HG03457 (cell line): ENCODE data around the gene IFT27.

Source experiments
- ATAC-seq: cut with Tn5 transposase; IDR thresholded peaks from one replicate; pipeline ENCODE4 v1.9.1; 2021; ENCODE audit warnings: moderate number of reproducible peaks; ENCODE audit not compliant: unreplicated experiment

IFT27 gene

DNA sequence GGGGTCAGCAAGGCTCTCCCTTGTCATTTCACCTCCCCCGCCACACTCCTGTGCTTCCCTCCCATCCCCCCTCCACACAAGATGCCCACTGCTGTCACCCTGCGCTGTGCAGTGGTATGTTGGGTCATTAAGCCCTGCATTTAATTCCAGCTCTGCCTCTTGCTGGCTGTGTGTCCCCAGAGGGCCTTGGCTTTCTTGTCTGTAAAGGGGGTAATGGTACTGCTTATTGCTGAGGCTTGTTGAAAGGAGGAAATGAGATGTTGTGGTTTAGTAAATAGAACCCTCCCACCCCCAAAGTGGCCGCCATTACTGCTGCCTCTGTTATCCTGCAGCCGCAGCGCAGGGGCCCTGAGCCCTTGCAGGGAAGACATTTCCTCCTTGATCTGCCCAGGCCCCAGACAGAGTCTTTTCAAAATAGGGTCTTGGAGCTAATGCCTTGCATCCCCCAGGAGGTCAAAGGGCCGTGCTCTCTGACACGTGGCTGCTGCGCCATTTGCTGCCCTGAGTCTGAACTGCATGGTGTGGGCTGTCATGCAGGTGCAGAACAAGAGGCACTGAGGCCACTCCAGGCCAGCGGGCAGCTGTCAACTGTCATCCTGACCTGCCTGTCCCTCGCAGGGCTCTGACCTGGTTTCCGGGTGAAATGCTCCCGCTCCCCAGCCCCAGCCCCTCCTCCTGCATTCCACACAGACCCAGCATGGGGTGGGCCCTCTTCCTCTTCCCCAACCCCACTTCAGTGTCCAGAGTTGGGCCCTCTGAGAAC, 22.2 kb upstream of the IFT27 start:
- no peak for ATAC-seq

DNA sequence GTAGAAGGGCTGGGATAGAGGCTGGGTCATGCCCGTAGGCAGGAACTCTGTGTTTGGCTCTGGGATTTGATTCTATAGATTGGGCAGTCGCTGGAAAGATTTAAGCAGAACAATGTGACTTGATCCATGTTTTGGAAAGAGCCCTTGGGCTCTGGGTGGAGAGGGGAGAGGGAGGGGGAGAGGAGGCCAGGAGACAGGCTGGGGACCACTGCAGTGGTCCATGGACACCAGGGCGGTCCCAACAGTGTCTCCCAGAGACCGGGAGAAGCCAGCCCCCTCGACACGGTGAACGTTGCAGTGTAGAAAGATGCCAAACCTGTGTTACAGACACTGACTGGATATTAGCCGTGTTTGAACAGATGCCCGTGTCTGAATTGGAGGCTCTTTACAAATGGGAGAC, 21.5 kb upstream of the IFT27 start:
- ATAC-seq: no peak

DNA sequence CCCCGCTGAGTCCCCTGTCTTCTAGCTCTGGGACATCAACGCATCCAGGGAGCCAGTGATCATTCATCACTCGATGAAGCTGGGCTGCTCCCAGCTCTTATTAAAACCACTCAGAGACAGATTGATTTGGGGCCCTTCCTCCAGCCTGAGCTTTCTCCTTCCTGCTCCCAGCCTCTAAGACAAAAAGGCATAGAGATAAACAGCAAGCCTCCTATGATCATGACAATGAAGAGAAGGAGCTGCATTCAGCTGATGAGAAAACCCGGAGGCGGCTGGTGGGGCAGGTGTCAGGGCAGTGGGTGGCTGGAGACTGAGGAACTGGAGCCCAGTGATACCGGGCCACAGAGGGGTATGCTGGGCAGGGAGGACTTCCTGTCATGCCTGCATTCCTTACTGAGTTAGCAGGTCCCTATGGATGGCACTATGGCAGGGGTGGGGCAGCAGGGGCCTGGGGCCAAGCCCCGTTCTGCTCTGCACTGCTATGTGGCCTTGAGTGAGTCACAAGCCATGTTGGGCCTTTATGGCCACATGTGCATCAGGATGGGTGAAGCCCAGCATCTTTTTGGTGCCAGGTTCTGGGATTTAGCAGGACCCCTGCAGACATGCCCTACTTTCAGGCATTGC, 20.7 kb upstream of the IFT27 start:
- no peak for ATAC-seq

DNA sequence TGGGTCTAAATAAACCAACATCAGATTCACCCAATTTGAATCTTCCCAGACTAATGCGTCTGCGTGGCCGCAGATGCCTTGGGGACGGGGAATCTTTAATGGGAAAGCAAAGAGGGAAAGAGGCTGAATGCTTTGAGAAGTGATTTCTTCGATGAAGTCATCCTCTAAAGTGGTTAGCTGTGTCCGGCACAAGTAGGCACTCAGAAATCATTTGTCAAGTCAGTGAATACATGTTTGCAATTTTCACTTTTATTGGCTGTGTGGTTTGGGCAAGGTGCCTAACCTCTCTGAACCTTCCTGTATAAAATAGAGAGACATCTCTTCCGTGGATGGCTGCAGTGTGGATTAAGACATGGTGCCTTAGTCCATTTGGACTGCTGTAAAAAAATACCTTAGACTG, 19.7 kb upstream of the IFT27 start:
- ATAC-seq: no peak

DNA sequence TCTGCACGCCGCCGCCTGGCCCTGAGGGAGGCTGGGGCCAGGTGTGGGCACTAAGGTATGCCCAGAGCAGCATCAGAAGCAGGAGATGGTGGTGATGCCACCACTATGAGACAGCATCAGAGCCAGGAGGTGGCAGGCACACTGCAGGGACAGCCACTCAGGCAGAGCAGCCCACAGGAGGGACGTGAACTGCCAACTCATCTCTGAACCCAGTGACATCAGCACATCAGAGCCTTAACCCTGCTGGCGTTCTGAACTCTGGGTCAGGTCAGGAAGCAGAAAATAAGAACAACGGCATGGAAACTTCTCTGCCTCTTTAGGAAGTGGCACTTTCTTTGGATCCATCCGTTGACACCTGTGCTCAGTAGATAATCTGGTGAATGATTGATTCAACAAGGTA, 14.7 kb upstream of the IFT27 start:
- no peak for ATAC-seq

DNA sequence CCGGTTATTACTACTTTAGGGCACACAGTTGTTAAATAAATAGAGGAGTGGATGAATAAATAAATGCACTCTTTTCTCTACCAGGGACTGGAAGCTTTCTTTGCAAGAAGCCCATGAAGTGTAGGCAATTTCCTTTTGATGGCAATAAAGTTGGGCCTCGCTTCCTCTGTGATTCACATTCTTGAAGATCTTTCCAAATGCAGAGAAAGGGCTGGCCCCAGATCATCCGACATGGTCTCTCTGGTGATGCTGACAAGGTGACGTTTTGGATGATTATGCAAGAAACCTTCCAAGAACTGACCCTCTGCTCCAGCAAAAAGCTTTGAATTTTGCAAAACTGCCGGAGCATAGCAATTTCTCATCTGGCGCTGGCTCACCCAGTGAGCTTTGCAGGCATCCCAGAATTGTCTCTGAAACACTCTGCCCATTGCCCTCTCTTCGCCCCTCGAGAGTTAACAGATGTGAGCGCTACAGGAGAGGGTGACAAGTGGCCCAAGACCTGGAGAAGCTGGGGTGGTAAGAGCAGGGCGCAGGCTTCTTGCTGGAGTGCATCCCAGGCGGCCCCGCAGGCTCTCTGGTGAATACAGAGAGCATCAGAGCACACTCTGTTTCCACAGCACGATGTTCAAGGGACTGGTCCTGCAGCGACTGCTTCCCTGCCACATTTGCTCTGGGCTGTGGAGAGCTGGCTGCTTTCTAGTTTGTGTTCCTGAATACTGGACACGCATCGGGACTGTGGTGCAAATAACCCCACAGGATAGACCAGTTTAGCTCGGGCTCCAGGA, 11.5 kb upstream of the IFT27 start:
- ATAC-seq: no peak

DNA sequence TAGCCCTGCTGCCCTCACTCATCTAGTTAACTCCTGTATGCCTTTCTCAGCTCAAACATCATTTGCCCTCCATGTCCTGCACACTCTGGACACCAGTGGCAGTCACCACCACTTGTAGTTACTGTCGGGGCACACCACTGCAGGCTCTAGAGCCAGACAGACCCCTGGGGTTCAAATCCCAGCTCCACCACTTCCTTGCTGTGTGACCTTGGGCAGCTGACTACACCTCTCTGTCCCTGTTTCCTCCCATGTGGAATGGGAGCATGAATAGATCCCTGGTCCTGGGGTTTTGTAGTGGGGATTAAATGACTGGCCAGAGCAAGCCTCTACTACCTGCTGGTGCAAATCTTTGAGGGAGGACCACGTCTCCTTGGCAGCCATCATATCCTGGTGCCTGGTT, 7.8 kb upstream of the IFT27 start:
- ATAC-seq: no peak

DNA sequence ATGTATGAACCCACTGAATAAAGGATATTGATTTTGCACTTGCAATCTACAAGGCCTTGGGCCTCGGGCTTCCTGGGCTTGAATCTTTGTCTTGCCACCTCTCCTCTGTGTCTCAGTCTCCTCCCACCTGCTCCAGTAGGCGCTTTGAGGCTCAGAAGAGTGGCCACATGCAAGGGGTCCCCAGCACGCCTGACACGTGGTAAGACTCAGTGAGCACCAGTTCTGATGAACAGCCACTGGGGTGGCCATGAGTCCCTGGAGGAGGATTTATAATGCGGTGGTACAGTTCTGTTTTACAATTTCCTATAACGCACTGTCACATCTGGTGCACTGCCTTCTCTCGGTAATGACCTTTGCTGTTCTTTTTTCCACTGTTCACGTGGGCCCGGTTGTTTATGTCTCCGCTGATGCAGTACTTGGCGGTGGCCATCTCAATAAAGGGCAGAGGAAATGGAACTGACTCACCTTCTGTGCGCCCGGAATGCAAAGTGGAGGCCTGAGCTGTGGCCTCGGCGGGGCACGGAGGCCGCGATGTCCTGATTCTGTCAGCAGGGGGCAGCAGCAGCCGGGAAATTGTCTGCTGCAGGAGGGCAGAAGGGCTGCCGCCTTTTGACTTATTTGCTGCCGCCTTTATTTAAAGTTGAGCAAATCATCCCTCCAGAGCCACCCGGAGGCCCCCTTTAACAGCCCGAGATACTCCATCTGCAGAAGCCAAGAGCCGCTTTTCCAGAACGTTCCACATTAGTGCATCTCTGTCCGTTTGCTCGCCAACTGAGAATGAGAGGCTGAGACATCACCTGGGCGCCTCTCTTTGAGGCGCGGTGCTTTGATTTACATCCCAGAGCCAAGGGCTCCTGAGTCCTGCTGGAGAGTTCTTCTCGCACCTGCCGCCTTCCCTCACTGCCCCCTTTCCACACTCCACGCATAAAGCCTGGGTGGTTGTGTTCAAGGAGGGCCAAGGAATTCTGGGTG, 6.0 kb upstream of the IFT27 start:
- no peak for ATAC-seq

DNA sequence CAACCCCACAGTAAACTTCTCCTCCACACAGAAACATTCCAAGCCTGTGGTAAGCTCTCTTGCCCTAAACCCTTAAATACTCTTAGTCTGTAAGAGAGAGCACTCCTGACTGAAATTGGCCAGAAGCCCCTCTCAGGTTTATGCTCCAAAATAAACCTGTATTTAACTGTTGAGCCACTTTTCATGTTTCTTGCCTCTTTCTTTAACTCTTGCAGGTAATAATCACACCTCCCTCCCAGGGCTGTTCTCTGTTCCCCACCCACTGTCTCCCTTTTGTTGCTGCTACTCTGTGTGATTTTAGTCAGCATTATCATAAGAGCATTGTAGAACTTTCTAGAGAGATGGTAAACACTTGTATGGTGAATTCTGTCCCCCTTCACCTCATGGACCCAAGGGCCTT, 2.1 kb upstream of the IFT27 start:
- no peak for ATAC-seq

DNA sequence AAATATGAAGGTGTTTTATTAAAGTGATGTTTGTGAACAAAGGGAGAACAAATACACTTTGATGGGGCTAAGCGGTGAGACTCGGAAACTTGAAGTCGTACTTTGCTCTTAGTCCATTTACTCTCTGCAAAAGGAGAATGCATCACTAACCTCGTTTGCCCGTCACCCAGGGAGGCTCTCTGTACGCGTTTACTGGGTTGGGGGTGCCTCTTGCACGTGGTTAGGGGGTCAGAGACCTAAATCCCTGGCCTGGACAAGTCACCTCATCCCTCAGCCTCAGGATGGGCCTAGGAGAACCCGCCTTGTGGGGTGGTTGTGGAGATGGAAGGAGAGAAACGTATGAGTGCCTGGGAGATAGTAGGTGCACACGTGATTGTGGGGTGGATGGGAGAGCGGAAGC, 803 bp upstream of the IFT27 start:
- no peak for ATAC-seq

DNA sequence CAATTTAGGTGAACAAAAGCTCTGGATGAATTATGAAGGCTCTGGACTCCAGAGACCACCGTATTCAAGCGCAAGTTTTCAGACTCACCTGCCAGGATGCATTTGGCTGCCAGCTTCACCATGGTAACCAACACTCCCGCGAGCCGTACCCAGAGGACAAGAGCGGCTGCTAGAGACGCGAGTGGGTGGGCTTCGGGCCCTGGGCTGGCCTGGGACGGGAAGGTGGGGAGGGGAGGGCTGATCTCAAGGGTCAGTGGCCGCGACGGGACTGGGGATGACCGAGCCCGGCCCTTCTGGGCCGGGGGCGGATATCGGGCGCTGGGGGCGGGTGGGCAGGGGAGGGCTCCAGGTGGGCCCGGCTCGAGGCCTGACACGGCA, 344 bp downstream of the IFT27 start:
- ATAC-seq: no peak

DNA sequence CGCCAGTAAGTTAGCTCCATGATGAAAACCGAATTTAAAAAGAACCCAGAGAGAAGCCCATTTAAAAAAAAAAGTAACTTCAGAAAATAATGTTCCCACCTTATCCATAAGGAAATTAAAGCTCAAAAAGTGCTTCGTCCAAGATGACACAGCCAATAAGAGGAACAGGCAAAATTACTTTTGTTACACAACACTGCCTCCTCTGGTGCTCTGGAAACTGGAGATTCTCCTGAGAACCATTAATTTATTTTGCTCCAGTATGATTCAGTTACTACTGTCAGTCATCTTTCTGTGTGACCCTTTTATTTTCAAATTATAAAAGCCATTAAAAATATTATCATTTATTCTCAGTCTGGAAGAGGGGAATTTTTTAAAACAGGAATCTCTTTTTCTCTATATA, 2.0 kb downstream of the IFT27 start:
- ATAC-seq: no peak

DNA sequence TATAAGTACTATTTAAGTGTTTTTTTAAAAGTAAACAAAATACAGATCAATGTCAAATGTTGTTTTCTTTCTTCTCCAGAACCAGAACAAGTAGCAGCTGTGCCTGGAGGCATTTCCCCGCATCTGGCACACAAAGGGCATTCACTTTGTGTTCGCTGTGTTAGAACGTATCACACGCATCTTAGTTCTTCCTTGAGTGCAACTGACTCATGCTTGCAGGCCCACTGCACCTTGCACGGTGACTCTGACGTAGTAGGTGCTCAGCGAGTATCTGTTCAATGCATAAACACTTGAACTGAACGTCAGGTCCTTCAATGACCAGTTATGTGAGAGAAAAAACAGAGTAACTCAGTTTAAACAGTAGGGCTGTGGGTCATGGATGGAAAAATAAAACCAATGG, 3.5 kb downstream of the IFT27 start:
- ATAC-seq: no peak

DNA sequence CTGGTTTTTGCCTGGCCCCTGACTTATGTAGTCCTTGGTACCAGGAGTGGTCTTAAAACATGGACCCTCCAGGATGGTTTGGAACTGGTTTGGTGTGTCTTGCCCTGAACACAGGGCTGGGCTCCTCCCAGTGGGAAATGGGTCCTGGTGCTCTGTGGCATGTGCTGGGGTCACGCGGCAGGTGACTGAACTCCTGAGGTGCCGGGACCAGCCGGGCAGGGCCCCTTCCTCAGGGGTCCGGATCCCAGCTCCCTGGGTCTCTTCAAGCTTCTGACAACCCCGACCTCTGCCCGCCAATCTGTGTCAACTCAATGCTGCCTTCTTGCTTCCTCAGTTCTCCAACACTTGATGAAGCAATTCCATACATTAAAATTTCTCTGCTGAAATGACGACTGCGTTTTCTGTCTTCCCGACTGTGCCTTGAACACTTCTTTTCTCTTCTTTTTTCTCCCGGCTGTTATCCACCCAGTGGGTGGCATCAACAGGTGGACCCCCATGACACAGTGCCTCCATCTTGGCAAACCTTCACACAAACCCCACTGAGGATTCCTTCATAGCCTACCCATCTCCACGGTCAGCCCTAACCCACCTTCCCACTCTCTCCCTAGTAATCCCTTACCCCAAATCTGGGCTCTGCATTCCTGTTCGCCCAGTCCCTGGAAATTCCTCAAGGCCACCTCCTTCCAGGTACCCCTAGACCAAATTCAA, 4.4 kb downstream of the IFT27 start:
- ATAC-seq: no peak

DNA sequence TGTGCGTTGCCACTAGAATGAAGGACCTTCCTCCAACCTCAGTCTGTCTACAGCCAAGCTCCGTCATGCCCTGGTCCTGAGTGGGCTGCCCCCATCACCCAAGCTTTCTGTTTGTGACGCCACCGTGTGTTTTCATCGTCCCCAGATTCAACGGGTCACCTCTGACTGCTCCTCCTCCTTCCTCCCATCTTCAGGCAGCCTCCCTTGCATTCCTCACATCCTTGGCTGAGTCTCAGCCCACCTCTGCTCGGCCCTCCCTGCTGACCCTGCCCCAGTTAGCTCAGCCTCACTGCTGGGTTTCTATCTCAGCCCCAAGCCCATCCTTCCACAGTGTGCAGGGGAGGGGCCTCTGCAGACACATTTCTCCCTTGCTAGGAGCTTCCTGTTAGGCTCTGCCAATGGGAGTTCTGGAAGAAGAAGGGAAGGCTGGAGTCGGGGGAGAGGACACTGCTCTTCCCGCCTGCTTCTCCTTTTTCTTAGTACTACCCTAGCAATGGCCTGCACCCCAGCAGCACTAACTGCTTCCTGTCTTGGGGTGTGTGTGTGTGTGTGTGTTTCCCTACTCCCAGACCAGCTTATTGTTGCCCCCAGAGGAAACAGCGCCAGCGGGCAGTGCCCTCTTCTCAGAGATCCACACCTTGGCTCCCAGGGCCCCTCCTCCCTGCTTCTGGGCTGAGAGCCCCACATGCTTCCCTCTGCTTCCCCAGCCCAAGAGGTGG, 5.2 kb downstream of the IFT27 start:
- no peak for ATAC-seq

DNA sequence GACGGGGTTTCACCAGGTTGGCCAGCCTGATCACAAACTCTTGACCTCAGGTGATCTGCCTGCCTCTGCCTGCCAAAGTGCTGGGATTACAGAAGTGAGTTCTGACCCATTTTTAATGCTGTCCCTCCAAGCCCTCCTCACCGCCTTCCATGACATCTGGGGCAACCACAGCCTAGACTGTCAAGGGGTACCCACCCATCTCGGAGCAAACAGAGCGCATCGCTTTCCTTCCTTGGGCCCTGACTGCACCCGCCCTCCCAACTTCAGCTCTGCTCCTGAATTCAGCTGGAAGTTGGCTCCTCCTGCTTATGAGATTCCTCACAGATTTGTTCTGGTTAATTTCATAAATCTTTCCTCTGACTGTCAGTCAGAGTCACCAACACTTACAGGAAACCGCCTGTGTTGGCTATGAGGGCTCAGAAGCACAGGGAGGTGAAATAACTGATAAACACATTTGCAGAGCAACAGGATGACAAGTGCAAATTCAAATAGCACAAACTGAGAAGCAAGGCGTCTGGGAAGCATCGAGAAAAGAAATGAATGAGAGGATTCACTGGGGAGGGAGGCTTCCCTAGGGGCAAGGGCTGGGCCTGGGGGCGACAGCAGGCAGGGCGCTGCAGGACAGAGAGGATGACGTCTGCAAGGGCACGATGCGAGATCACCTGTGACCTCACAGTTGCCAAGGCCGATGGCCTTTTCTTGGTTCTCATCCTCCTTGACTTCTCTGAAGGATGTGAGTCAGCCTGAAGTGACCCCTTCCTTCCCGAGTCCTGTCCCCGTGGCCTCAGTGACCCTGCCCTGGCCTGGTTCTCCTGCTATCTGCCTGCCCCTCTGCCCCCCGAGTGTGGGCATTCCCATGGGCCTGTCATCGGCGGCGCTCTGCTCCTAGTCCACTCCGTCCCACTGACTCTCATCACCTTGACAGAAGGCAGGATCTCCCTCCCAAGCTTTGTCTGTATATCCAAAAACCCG, 6.1 kb downstream of the IFT27 start:
- ATAC-seq: no peak

DNA sequence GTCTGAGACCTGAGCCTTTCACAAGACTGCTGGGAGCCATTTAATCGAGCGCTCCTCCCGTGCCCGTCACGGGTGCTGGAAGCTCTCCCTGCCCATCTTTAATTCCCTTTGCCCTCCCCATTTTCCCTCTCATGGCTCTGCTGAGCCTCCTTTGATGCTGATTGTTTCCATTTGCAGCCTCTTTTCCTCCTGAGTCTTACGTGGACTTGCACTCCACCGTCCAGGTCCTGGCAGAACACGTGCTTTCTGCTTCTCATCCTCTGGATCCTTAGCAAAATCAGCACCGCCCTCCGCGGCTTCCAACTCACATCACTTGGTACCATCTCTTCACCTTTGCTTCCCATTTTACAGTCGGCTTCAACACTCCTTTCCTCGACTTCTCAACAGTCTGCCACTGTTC, 7.3 kb downstream of the IFT27 start:
- no peak for ATAC-seq

DNA sequence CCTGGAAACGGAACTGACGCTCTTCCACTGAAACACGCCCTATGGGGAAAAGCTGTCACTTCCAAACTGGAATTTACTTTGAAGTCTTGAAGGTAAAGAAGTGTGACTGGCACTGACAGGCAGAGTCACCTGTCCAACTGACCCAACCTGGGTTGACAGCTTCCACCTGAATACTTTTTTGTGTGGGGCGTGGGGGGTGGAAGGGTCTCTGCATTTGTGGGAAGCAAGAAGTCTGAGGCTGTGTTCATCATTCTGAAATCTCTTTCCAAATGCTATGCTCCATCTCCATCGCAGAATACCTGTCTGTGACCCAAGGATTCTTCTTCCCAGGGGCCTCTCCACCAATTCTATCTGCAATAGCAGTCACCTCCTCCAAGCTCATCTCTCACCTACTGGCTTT, 7.8 kb downstream of the IFT27 start:
- no peak for ATAC-seq
